Activated CD4-positive, CD25-positive, alpha-beta regulatory T cell treated with anti-CD3 and anti-CD28 coated beads, Interleukin-2, amount 50 U/mL, for 16 hours (primary cell): Measurements from ENCODE around the gene DDIT3.
"Not testable (repeated sequence)": the region's sequence is repeated elsewhere in the genome, so short reads cannot be mapped to it uniquely, and the experiment has no call there.

Source experiments
- DNase-seq: peaks from one replicate; pipeline ENCODE4 v3.0.0-alpha.2; 2020; ENCODE audit warnings: low read depth, low spot score

DDIT3 gene

GRCh38 chr12:57513266-57513665 lies 7.0 kb downstream of the DDIT3 start:
- DNase-seq, result no peak

- DNase-seq, result no peak
These were observed 7.6 kb downstream of the DDIT3 start for GRCh38 chr12:57512665-57513064.

- DNase-seq, result no peak
These were observed 8.6 kb downstream of the DDIT3 start for GRCh38 chr12:57511588-57512325.

GRCh38 chr12:57511161-57511560 lies 9.2 kb downstream of the DDIT3 start:
- no peak for DNase-seq

GRCh38 chr12:57507796-57508195 lies 12.5 kb downstream of the DDIT3 start:
- not testable (repeated sequence) for DNase-seq

GRCh38 chr12:57506541-57506940 lies 13.8 kb downstream of the DDIT3 start:
- DNase-seq, result not testable (repeated sequence)

GRCh38 chr12:57502311-57502969 lies 17.9 kb downstream of the DDIT3 start:
- not testable (repeated sequence) for DNase-seq

- no peak for DNase-seq
These were observed 20.1 kb downstream of the DDIT3 start for GRCh38 chr12:57500213-57500612.

- no peak for DNase-seq
These were observed 21.7 kb downstream of the DDIT3 start for GRCh38 chr12:57498571-57498970.

- no peak for DNase-seq
These were observed 22.2 kb downstream of the DDIT3 start for GRCh38 chr12:57498132-57498502.

- DNase-seq, result no peak
These were observed 22.8 kb downstream of the DDIT3 start for GRCh38 chr12:57497223-57498131.

- DNase-seq, result no peak
These were observed 23.5 kb downstream of the DDIT3 start for GRCh38 chr12:57496822-57497221.

- not testable (repeated sequence) for DNase-seq
These were observed 25.1 kb downstream of the DDIT3 start for GRCh38 chr12:57495051-57495701.

GRCh38 chr12:57491393-57492280 lies 28.7 kb downstream of the DDIT3 start:
- no peak for DNase-seq

GRCh38 chr12:57490126-57490525 lies 30.2 kb downstream of the DDIT3 start:
- DNase-seq, result no peak

- no peak for DNase-seq
These were observed 31.1 kb downstream of the DDIT3 start for GRCh38 chr12:57489157-57489641.

- no peak for DNase-seq
These were observed 31.7 kb downstream of the DDIT3 start for GRCh38 chr12:57488402-57489156.

- DNase-seq, result peak; percentile 89
These were observed 32.5 kb downstream of the DDIT3 start, which contains the start of gene MARS1 for GRCh38 chr12:57487597-57488401. Gene MARS1, plus strand, starts transcription at chr12:57488068. Its CDS starts 23 bp downstream, at chr12:57488091.
